ENCODE data around the gene RAET1G.

DNA sequence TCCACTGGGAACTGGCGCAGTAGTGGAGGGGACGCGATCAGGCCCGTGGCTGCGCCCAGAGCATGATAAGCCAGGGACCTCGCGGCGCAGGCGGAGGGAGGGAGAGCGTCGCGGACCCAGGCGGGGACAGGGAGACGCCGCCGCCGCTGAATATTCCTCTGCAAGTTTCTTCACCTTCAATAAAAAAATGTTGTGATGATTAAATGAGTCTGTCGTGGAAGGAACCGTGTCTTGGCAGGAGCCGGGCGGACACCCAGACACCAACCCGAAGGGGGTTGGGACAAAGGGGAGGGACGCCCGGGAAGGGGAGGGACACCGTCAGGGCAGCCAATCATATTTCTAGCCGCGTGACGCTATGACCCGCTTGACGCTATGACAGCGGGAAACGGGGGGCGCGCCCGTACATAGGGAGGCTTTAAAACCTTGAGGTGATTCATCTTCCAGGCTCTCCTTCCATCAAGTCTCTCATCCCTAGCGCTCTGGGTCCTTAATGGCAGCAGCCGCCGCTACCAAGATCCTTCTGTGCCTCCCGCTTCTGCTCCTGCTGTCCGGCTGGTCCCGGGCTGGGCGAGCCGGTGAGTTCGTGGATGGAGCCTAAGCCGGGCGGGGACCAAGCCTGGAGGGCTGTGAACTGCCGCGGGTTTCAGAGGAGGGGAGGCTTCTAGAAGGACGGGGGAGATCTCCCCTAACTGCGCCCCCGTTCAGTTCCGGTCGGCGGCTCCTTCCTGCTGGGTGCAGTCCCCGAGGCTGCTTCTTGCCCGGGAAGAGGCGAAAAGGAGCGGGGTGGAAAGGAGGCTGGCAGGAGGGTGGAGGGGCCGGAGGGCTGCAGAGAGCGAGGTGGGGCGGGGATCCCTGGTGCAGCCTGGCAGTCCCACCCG lies 18.9 kb upstream of the RAET1G start, which contains the start of gene ULBP2:
- no peak for TF ChIP-seq POLR2A (IDR thresholded peaks at IDR 0.05)
- TF ChIP-seq, protein P1, sequence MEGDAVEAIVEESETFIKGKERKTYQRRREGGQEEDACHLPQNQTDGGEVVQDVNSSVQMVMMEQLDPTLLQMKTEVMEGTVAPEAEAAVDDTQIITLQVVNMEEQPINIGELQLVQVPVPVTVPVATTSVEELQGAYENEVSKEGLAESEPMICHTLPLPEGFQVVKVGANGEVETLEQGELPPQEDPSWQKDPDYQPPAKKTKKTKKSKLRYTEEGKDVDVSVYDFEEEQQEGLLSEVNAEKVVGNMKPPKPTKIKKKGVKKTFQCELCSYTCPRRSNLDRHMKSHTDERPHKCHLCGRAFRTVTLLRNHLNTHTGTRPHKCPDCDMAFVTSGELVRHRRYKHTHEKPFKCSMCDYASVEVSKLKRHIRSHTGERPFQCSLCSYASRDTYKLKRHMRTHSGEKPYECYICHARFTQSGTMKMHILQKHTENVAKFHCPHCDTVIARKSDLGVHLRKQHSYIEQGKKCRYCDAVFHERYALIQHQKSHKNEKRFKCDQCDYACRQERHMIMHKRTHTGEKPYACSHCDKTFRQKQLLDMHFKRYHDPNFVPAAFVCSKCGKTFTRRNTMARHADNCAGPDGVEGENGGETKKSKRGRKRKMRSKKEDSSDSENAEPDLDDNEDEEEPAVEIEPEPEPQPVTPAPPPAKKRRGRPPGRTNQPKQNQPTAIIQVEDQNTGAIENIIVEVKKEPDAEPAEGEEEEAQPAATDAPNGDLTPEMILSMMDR (IDR thresholded peaks at IDR 0.05), result no peak

Measured in lower leg skin (tissue), 3 donors.